Right lobe of liver (tissue), 6 donors: Measurements from ENCODE around the gene PRSS27. TPM values are rescaled to one million over a fixed set of nuclear protein-coding genes. Genes with fewer than 3 reads are reported as not detected.

ENCODE experiments used
- ATAC-seq, 4 donors: fragments of 200-7000 bp; cut with Tn5 transposase; one replicate each; pipeline ENCODE4 v1.9.1; 2020; ENCODE audit warnings: mild to moderate bottlenecking in 4 of 4, moderate library complexity in 4 of 4
- DNase-seq, 3 donors: peaks; one replicate each; pipeline ENCODE4 v3.0.0-alpha.2; 2020
- H3K27ac ChIP-seq, 3 donors: fragments of 200-600 bp; one replicate each; pipeline ENCODE4 v1.8.0; 2022
- H3K27me3 ChIP-seq, 2 donors: fragments of 200-600 bp; one replicate each; pipeline ENCODE4 v1.8.0; 2022
- H3K36me3 ChIP-seq, 4 donors: fragments of 200-600 bp; sonication (generic) in 1 of 4; one replicate each; pipeline versions ENCODE4 v1.5.1 to v1.8.0; 2017 to 2022; ENCODE audit warnings: control low read depth in 1 of 4
- H3K4me1 ChIP-seq, 4 donors: fragments of 200-600 bp; sonication (generic) in 1 of 4; one replicate each; pipeline versions ENCODE4 v1.5.1 to v1.8.0; 2017 to 2022; ENCODE audit warnings: control low read depth in 1 of 4
- H3K4me3 ChIP-seq, 3 donors: fragments of 200-600 bp; one replicate each; pipeline ENCODE4 v1.8.0; 2022
- H3K9me3 ChIP-seq, 4 donors: fragments of 200-600 bp; sonication (generic) in 1 of 4; one replicate each; pipeline versions ENCODE4 v1.5.1 to v1.8.0; 2017 to 2022; ENCODE audit warnings: control low read depth in 1 of 4
- POLR2A ChIP-seq: fragments of 450-650 bp; IDR thresholded peaks from one replicate; pipeline ENCODE4 v1.6.1; 2017; ENCODE audit warnings: antibody characterized with exemption, mild to moderate bottlenecking
- WGBS: methylation state at CpG from one replicate; pipeline ENCODE4 v1.1.6; 2018; ENCODE audit warnings: low coverage, low lambda C conversion rate; ENCODE audit not compliant: insufficient coverage; ENCODE audit errors: missing lambda C conversion rate; 5-methylcytosine and 5-hydroxymethylcytosine counted together
- intact Hi-C, 2 donors: fragments of 100-400 bp; cut with DNase I; formaldehyde crosslinking; loops; one replicate each; pipeline versions ENCODE4 v1.11.2 to v1.14.1; 2022
- total RNA-seq, 6 experiments: library from RNA; depleted of rRNA in 2 of 6; stranded (reverse); fragments of >200 nt in 2 of 6; fragmentation: NEBNext Ultra II Directional in 3 of 6; extraction: Animal tissue kit (Norgen Biotek cat#: 25700) in 3 of 6; gene quantifications; one replicate each; pipeline versions ENCODE4 v1.1.0 to v1.2.4, GENCODE V29; 2016 to 2023
- TF ChIP-seq, protein P1 (sequence below), 4 donors: fragments of 200-600 bp in 3 of 4; fragments of 450-650 bp in 1 of 4; IDR thresholded peaks; one replicate each; pipeline versions ENCODE4 v1.5.1 to v1.8.0; 2016 to 2022; ENCODE audit warnings: antibody characterized with exemption in 4 of 4, mild to moderate bottlenecking in 2 of 4
- donor health status: DM: no; HTN: yes; CAD: no.
- donor health status: DM: no; HTN: no; CAD: no.
- donor health status: DM: no; HTN: no; CAD: no.
- donor health status: DM: no; HTN: yes; CAD: no.
- donor health status: DM: no; HTN: yes; CAD: no.

PRSS27 gene
- total RNA-seq, 6 experiments from 2014 or later: 0.13 to 0.98 (median 0.49) TPM; not detected in 2

DNA sequence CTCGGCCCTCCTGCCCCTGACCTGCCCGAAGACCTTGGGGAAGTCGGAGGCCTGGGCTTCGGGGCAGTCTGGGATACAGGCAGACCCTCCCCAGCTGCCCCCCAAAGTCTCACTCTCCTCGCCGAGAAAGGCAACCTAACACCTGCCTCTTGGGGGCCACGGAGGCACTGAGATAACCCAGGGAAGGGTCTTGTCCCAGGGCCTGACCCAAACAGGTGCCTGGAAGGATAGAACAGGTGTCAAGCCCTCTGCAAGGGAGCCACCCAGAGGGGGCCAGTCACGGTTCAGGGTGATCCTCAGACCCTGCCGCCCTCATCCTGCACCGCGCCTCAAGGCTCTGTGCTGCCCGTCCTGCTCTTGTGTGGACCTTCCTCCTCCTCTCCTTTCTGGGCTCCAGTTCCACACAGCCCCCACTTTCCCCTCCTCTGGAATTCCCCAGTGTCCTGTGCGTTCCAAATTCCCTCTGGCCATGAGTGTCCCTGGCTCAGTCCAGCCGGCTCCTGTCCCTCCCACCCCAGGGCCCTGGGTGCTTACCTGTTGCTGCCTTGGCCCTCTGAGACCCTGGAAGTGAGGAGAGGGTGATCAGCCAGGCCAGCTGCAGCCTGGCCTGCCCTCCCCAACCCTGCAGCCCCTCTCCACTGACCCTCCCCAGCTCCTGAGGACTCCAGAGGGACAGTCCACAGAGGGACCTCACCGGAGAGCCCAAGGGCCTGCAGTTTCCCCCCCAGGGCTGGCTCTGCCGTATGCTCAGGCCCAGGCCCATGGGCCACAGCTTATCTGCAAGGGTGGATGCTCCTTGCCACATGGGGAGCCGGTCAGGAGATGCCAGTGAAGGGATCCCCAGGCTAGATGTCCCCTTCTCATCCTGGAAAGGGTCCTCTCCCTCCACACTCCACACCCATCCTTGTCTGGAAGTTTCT, 3.8 kb downstream of the PRSS27 start:
- no peak for ATAC-seq
- H3K4me3 ChIP-seq: no peak overlapping the region
- TF ChIP-seq, protein P1, sequence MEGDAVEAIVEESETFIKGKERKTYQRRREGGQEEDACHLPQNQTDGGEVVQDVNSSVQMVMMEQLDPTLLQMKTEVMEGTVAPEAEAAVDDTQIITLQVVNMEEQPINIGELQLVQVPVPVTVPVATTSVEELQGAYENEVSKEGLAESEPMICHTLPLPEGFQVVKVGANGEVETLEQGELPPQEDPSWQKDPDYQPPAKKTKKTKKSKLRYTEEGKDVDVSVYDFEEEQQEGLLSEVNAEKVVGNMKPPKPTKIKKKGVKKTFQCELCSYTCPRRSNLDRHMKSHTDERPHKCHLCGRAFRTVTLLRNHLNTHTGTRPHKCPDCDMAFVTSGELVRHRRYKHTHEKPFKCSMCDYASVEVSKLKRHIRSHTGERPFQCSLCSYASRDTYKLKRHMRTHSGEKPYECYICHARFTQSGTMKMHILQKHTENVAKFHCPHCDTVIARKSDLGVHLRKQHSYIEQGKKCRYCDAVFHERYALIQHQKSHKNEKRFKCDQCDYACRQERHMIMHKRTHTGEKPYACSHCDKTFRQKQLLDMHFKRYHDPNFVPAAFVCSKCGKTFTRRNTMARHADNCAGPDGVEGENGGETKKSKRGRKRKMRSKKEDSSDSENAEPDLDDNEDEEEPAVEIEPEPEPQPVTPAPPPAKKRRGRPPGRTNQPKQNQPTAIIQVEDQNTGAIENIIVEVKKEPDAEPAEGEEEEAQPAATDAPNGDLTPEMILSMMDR (IDR thresholded peaks at IDR 0.05): no peak
- no peak for TF ChIP-seq POLR2A
- no peak overlapping the region for H3K27ac ChIP-seq
- no peaks in the 10 kb centered on the region for H3K27me3 ChIP-seq
- peak in 1 of 3 donors; percentile 14 for DNase-seq
- 43% methylated on average over 4 of the region's 17 CpGs for WGBS
- peaks cover 0 to 24% (median 6%) of the 10 kb centered on the region in 4 donors for H3K4me1 ChIP-seq
- intact Hi-C loops: no loop called here
- no peaks in the 10 kb centered on the region for H3K9me3 ChIP-seq
- no peaks in the 10 kb centered on the region for H3K36me3 ChIP-seq

DNA sequence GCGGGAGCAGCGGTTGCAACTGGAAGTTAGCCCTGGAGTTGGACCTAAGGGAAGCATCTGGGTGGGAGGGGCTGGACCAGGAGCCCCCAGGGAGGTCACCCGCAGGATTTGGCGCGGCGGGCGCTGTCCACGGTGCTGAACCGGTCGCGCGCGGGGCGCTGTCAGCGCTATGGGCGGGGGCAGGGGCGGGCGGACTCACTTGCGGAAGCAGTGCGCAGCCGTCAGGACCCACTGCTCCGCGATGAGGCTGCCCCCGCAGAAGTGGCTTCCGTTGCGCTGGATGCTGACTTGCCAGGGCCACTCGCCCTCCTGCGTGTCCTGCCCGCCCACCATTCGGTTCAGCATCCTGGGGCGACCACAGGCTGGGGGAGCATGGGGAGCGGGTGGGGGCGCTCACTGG, 4.5 kb downstream of the PRSS27 start:
- WGBS: 59% methylated on average over 6 of the region's 33 CpGs
- no peak for TF ChIP-seq POLR2A
- TF ChIP-seq, protein P1 (IDR thresholded peaks at IDR 0.05): no peak
- Histone ChIP-seq H3K4me1 (peaks cover 0 to 20% (median 6%) of the 10 kb centered on the region in 4 donors), H3K27ac (no peak overlapping the region), H3K36me3 (no peaks in the 10 kb centered on the region), H3K27me3 (no peaks in the 10 kb centered on the region), H3K4me3 (no peak overlapping the region), H3K9me3 (no peaks in the 10 kb centered on the region)
- DNase-seq: peak; percentile 49 to 69 (median 52)
- intact Hi-C loops: no loop called here
- ATAC-seq: peak in 3 of 4 donors; percentile 14 to 53 (median 24)

DNA sequence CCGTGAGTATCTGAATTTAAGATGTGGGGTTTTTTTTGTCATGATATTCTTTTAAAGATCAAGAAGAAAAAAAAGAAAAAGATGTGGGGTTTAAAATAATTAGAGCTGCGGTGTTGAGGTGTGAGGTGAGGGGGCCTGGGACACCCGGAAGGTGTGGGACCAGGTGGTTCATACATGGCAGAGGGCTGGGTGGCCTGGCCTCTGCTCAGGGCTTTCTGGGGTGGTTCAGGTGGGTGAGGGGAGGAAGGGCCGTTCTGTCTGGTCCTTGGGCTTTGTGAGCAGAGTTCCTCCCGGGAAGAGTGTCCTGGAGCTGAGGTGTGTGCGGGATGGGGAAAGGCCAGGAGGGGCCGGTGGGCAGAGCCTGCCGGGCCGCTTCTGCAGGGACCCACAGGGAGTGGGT, 5.0 kb downstream of the PRSS27 start:
- no peaks in the 10 kb centered on the region for H3K9me3 ChIP-seq
- DNase-seq (no peak), ATAC-seq (no peak)
- no peaks in the 10 kb centered on the region for H3K27me3 ChIP-seq
- intact Hi-C loops: no loop called here
- no peak for TF ChIP-seq POLR2A
- TF ChIP-seq, protein P1 (IDR thresholded peaks at IDR 0.05): no peak
- WGBS: 43% methylated on average over 5 of the region's 9 CpGs
- H3K36me3 ChIP-seq: no peaks in the 10 kb centered on the region
- H3K4me3 ChIP-seq: no peak overlapping the region
- H3K27ac ChIP-seq: no peak overlapping the region
- H3K4me1 ChIP-seq: peaks cover 0 to 16% (median 6%) of the 10 kb centered on the region in 4 donors

DNA sequence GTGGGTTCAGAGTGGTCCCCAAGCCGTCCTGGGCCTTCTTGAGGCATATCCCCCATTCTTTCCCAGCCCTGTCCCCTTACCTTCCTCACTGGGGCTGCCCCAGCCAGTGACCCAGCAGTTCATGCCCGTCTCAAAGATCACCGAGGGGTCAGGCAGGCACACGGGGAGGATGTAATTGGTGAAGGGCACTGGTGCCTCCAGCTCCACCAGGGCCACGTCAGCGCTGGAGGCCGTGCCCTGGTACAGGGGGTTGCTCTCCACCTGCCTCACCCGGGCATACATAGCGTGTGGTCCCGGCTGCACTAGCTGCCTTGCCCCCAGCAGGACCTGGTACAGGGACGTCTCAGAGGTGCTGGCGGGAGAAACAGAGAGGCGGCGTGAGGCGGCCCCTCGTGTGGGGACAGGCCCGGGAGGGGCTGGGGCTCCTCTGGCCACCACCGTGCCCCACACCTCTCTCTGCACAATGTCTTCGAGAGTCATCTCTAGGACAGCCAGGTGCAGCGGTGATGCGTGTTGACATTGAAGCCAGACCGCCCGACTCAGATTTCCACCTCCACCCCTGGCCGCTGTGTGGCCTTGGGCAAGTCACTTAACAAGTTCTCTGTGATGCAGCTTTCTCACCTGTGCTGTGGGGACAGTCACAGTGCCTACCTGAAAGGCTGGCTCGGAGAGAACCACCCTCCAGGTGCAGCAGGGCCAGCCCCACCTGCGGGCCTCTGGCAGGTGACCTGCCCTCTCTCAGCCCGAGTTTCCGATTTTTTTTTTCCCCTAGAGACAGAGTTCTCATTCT, 5.8 kb downstream of the PRSS27 start:
- intact Hi-C loops: no loop called here
- TF ChIP-seq, protein P1 (IDR thresholded peaks at IDR 0.05): no peak
- TF ChIP-seq POLR2A: no peak
- Histone ChIP-seq H3K27ac (no peak overlapping the region), H3K27me3 (no peaks in the 10 kb centered on the region), H3K4me1 (peaks cover 0 to 7% (median 2%) of the 10 kb centered on the region in 4 donors), H3K36me3 (no peaks in the 10 kb centered on the region), H3K4me3 (no peak overlapping the region), H3K9me3 (no peaks in the 10 kb centered on the region)
- DNase-seq (peak in 1 of 3 donors; percentile 14), ATAC-seq (no peak)
- 71% methylated on average over 9 of the region's 28 CpGs for WGBS
